ENCODE measurements around the gene EARS2. TPM values are rescaled to one million over a fixed set of nuclear protein-coding genes. Genes with fewer than 3 reads are reported as not detected.

Gene EARS2
- total and polyA plus RNA-seq, 2 of the 8 experiments (the other 6 are each of a cell fraction or from before 2014, with no cell fraction given), result 47.8 to 111 TPM

DNA sequence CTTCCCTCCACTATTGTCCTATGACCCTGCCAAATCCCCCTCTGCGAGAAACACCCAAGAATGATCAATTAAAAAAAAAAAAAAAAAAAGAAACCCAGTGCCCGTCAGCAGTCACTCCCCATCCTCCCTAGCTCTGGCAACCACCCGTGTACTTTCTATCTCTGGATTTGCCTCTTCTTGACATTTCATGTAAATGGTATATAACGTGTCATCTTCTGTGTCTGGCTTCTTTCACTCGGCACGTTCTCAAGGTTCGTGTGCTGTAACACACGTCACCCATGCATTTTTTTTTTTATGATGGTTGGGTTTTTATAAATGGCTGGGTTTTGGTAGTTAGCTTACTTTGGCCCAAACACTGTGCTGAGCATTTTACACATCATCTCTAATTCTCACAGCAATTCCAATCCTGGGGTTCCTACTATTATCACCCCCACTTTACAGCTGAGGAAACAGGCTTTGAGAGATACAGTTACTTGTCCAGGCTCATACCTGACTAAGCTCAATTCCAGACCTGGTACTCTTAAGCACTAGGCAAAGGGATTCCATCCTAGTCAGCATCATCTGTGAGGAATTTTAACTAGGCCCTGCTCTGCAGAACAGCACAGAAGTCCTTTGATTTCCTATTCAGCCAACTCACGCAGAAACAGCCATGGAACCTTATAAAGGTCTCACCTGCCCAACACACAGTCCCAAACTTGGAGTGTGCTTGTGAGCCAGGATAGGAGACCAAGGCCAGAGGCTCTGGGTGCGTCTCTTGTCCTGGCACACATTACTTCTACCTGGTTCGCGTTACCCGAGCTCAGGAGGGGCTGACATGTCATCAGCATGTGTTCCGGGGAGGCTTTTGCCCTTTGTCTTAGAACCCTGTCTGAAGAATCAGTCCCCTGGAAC lies 27.3 kb upstream of the EARS2 start (continued):
- no peak for TF ChIP-seq CHD7 (IDR thresholded peaks at IDR 0.05; ENCODE audit: insufficient replicate concordance, low read length)
- TF ChIP-seq CEBPB (IDR thresholded peaks at IDR 0.05; ENCODE audit: low read depth, low read length), result no peak
- no peak for TF ChIP-seq TEAD4 (IDR thresholded peaks at IDR 0.05; ENCODE audit: low read depth, low read length)
- TF ChIP-seq SP1 (IDR thresholded peaks at IDR 0.05; ENCODE audit: low read depth, low read length), result no peak
- no peak for TF ChIP-seq TAF7 (optimal IDR thresholded peaks at IDR 0.05; ENCODE audit: borderline replicate concordance, low read depth, low read length)
- no peak for TF ChIP-seq PHF8 (conservative IDR thresholded peaks at IDR 0.05; ENCODE audit: low read depth, low read length)
- TF ChIP-seq BCL11A (IDR thresholded peaks at IDR 0.05; ENCODE audit: low read depth in 2 of 2, low read length in 2 of 2), result no peak
- TF ChIP-seq, protein P1, sequence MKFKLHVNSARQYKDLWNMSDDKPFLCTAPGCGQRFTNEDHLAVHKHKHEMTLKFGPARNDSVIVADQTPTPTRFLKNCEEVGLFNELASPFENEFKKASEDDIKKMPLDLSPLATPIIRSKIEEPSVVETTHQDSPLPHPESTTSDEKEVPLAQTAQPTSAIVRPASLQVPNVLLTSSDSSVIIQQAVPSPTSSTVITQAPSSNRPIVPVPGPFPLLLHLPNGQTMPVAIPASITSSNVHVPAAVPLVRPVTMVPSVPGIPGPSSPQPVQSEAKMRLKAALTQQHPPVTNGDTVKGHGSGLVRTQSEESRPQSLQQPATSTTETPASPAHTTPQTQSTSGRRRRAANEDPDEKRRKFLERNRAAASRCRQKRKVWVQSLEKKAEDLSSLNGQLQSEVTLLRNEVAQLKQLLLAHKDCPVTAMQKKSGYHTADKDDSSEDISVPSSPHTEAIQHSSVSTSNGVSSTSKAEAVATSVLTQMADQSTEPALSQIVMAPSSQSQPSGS (IDR thresholded peaks at IDR 0.05; ENCODE audit: low read length), result no peak
